ENCODE data around the gene MUC2.

Gene MUC2

DNA sequence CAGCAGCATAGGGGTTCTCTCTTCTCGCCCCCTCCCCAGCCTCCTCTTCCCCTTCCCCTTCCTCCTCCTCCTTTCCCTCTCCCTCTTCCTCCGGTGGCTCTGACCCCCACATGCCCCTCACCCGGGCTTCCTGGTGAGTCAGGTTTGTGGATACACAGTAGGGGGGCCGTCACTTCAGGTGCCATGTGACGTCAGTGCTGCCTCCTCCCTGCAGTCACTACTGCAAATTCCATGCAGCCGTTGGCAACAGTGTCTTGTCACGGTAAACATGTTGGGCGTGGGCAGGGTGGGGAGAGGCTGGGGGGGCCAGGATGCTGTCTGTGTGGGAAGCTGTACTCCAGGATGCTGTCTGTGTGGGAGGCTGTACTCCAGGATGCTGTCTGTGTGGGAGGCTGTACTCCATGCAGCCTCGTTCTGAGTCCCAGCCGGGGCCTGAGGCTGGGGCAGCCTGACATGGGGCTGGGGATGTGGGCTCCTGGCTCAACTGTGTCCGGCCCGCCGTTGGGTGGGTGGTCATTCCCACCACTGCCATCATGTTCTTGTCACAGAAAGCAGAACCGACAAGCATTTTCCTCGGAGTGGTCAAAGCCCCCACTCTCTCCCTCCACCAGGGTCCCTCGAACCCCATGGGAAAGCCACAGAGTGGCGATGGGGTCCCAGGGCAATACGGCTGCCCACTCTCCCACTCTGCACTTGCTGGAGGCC is 2.4 kb upstream of the MUC2 start:
- DNase-seq (ENCODE audit: low read depth in 2 of 2), result no peak

DNA sequence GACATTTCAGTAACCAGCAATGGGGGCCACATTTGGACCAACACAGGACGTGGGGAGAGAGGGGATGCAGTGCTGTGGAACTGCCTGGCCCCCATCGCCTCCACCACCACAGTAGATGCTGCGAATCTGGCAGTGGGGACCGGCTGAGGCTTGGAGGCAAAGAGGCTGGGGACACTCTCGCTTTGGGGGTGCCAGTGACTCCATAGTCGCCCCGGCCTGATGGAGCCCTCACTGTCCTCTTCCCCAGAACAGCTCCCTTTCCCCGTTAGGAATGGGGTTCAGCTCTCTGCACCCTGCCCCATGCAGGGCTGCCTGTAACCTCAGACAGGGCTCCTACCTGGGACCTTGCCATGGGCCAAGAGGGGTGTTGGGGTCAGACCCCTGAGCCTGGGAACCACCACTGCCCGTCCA is 1.8 kb upstream of the MUC2 start:
- DNase-seq (ENCODE audit: low read depth in 2 of 2), result no peak

DNA sequence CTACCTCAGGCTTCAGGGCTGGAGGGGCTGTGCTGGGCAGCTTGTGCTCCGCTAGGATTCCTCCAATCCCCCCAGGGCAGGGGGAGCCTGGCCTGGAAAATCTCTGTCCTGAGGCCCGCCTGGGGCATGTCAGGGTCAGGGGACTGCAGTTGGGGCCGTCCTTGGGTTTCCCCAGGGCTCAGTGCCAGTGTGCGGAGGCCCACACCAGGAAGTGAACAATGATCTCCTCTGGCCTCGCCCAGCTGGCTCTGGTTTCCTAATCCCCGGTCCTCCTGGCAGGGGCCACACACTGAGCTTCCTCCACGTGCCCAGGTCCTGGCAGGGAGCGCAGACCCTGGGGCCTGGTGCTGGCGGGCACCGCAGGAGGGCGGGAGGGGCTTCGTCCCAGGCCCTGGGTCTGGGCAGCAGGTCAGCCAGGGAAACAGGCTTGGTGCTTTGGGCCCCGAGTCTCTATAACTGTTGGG is 1.4 kb upstream of the MUC2 start:
- DNase-seq (ENCODE audit: low read depth in 2 of 2), result no peak

DNA sequence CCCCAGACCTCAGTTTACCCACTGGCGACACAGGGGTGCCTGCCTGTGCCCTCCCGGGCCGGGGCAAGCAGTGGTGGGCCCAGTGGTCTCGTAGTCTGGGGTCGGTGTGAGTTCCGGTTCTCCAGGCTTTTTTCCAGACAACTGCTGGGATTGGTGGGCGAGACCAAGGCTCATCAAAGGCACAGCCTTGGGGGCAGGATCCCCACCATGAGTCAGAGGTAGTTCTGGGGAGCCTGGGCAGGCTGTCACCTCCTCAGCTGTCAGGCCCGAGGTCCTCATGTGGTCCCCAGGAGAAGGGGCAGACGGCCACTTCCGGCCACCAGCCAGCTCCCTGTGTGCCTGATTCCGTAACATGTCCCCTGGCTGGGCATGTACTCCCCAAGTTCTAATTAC is 827 bp upstream of the MUC2 start:
- DNase-seq (ENCODE audit: low read depth in 2 of 2), result no peak

DNA sequence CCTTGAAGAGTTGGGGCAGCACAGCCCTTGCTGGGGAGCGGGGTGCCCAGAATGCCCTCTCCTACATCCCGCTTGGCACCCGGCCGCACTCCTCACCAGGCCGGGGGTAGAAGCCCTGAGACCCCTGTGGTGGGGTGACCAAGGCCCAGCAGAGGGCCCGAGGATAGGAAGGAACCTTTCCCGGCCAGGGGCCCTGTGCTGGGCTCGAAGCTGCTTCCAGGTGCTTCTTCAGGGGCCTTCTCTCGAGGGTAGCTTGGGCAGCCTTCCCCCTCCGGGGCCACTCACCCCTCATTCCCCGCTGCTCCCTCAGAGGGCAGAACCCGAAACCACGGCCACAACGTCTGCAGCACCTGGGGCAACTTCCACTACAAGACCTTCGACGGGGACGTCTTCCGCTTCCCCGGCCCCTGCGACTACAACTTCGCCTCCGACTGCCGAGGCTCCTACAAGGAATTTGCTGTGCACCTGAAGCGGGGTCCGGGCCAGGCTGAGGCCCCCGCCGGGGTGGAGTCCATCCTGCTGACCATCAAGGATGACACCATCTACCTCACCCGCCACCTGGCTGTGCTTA is 752 bp downstream of the MUC2 start:
- no peak for DNase-seq (ENCODE audit: low read depth in 2 of 2)

DNA sequence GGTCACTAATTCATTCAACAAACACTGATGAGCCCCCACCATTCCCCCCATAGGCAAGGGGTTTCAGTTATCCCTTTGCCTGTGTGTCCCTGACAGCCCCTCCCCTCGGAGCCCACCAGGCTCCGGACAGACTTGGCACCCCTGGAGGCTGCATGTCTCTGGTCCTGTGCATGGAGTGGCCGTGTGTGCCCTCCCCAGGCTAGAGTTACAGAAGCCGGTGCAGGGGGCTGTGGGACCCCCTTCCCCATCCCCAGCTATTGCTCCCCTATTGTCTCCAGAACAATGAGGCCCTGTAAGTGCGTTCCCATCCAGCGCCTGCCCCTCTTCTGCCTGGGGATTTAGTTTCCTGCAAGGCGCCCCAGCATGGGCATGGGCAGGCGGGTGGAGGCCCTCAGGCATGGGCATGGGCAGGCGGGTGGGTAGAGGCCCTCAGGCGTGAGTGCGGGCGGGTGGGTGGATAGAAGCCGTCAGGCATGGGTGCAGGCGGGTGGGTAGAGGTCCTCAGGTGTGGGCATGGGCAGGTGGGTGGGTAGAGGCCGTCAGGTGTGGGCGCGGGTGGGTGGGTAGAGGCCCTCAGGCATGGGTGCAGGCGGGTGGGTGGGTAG is 1.5 kb downstream of the MUC2 start:
- no peak for DNase-seq (ENCODE audit: low read depth in 2 of 2)

DNA sequence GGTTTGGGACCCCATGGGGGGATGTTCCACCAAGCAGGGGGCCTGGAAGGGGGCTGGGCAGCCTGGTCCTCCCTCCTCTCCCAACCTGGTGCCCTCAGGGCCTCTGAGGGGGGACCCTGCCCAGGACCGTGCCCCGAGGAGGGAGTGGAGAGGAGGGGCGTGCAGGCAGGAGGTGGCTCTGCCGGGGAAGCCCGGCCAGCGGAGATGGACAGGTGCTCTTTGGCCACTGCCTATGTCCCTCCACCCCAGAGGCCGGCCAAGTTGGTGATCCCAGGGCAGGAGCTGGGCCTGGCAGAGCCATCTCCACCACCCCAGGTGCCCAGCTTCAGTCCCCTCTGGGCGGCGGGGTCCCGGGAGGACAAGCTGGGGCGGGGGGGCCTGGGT is 2.4 kb downstream of the MUC2 start:
- no peak for DNase-seq (ENCODE audit: low read depth in 2 of 2)

DNA sequence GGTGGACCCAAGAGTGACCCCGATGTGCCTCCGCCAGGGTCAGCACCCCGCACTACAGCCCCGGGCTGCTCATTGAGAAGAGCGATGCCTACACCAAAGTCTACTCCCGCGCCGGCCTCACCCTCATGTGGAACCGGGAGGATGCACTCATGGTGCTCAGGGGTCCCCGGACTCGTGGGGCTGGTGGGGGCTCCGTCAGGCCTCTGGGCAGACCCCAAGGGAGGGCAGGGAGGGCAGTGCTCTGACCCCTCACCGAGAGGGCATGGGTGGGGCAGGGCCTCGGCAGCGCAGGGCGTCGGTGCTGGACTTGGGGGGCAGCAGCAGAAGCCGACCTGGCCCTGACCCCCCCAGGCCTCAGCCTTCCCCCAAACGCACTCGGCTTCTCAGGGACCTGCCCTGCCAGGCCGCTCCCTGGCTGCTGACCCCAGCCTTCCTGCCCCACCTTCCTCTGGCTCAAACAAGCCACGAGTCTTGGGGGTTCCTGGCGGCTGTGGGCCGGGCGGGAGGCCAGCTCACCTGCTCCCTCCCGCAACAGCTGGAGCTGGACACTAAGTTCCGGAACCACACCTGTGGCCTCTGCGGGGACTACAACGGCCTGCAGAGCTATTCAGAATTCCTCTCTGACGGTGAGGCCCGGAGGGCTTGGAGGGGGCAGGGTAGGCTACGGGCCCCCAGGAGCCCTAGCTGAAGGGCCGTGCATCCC is 2.9 kb downstream of the MUC2 start:
- DNase-seq (ENCODE audit: low read depth in 2 of 2), result no peak

DNA sequence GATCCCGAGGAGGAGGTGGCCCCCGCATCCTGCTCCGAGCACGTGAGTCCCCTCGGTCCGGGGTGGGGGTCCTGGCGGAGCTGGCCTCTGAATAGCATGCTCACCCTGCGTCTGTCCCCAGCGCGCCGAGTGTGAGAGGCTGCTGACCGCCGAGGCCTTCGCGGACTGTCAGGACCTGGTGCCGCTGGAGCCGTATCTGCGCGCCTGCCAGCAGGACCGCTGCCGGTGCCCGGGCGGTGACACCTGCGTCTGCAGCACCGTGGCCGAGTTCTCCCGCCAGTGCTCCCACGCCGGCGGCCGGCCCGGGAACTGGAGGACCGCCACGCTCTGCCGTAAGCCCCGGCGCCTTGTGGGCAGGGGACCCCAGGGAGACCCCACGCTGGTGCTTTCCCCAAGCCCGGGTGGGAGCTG is 3.5 kb downstream of the MUC2 start:
- no peak for DNase-seq (ENCODE audit: low read depth in 2 of 2)

DNA sequence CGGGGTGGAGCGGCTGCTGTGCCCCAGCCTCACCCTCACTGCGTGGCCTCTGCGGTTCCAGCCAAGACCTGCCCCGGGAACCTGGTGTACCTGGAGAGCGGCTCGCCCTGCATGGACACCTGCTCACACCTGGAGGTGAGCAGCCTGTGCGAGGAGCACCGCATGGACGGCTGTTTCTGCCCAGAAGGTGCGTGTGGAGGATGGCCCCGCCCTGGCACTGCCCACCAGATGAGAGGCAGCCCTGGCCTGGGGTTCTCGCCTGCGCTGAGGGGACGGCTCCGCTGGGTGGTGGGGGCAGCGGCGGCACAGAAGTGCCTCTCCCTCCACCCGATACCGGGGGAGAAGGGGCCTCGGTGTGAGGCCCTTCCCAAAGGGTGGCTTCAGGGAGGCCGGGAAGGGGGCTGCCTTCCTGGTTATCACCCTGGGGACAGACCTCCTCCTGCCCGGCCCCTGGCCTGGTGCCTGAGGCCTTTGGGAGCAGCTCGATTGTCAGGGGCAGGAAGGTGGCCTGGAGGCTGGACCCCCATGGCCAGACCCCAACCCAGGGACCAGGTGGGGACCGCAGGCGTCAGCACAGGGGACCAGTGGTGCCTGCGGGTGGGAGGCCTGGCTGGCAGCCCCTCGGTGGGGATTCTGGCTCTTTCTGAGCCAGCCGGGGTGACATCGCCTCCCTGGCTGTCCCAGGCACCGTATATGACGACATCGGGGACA is 7.1 kb downstream of the MUC2 start:
- no peak for DNase-seq (ENCODE audit: low read depth in 2 of 2)

DNA sequence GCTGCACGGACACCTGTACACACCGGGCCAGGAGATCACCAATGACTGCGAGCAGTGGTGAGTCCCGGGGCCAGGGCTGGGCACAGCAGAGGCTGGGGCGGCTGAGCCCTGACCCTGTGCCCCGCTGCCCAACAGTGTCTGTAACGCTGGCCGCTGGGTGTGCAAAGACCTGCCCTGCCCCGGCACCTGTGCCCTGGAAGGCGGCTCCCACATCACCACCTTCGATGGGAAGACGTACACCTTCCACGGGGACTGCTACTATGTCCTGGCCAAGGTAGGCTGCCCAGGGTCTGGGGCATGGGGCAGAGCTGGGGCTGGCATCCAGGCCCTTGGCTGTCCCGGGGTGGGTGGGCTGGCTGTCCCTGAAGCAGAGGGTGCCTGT is 7.7 kb downstream of the MUC2 start:
- DNase-seq (ENCODE audit: low read depth in 2 of 2), result no peak

DNA sequence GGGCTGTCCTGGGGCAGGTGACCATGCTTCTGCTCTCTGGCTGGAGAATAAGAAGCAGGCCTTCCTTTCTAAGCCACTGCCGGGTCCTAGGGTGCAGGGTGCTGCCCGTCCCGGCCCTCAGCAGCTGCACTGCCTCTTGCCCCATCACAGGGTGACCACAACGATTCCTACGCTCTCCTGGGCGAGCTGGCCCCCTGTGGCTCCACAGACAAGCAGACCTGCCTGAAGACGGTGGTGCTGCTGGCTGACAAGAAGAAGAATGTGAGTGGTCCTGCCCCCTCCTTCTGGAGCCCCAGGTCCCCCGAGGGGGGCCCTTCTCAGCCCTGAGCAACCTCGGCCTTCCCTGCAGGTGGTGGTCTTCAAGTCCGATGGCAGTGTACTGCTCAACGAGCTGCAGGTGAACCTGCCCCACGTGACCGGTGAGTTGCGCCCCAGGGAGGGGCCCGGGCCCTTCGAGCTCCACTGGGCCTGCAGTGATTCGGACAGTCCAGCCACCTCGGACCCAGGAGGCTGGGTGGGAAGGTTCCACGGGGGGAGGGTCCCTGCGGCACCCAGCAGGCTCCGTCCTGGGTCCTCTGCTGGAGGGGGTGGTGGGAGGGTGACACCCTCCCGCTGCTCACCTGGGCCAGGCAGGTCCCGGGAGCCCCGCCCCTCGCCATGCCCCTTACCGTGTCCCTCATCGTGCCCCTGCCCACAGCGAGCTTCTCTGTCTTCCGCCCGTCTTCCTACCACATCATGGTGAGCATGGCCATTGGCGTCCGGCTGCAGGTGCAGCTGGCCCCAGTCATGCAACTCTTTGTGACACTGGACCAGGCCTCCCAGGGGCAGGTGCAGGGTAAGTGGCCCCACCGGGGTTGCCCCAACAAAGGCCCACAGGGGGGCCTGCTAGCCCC is 8.3 kb downstream of the MUC2 start:
- no peak for DNase-seq (ENCODE audit: low read depth in 2 of 2)

DNA sequence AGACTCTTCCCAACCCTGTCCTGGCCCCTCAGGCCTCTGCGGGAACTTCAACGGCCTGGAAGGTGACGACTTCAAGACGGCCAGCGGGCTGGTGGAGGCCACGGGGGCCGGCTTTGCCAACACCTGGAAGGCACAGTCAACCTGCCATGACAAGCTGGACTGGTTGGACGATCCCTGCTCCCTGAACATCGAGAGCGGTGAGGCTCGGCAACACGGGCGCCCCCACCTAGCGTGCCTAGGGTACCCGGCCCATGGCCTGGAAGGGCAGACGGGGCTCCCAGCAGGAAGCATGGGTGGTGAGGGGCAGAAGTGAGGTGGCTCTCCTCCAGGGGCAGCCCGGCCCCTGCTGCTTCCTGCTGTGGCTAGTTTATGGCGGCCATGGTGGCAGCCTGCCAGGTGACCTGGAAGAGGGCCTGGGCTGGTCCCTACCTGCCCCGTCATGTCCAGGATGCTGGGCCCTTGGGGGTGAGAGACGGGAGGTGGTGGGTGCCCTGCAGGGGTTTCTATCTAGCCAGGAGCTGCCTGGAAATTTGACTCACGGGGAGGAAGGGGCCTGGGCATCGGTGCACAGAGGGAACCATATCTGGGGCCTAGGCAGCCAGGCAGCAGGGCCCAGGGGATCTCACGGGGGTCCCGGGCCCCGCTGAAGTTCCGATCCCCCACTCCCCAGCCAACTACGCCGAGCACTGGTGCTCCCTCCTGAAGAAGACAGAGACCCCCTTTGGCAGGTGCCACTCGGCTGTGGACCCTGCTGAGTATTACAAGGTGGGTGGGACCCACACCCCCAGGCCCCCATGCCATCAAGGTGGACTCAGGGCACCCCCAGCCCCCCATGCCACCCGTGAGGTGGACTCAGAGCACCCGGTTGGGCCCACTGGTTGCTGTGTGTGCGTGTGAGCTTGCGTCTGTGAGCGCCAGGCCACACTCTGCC is 9.2 kb downstream of the MUC2 start:
- DNase-seq (ENCODE audit: low read depth in 2 of 2), result no peak

DNA sequence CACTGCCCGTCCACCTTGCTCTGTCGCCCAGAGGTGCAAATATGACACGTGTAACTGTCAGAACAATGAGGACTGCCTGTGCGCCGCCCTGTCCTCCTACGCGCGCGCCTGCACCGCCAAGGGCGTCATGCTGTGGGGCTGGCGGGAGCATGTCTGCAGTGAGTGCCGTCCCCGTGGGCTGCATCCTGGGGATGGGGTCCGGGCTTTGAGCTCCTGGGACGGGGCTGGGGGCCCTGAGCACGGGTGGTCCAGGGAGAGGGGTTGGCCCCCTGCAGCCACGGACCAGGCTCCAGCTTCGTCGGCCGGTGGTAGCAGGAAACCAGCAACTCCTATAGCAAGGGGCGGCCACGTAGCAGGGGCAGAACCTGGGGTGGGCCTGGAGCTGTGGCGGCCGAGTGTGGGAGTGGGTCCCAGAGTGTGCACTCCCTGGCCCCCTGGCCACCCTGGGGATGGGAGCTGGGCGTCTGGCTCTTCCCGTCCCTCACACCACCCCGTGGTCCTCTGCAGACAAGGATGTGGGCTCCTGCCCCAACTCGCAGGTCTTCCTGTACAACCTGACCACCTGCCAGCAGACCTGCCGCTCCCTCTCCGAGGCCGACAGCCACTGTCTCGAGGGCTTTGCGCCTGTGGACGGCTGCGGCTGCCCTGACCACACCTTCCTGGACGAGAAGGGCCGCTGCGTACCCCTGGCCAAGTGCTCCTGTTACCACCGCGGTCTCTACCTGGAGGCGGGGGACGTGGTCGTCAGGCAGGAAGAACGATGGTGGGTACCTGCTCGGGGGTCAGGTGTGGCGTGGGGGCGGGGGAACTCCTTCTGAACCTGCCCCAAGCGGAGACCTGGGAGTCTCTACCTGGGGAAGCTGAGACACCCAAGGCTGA is 10.1 kb downstream of the MUC2 start:
- DNase-seq (ENCODE audit: low read depth in 2 of 2), result no peak

DNA sequence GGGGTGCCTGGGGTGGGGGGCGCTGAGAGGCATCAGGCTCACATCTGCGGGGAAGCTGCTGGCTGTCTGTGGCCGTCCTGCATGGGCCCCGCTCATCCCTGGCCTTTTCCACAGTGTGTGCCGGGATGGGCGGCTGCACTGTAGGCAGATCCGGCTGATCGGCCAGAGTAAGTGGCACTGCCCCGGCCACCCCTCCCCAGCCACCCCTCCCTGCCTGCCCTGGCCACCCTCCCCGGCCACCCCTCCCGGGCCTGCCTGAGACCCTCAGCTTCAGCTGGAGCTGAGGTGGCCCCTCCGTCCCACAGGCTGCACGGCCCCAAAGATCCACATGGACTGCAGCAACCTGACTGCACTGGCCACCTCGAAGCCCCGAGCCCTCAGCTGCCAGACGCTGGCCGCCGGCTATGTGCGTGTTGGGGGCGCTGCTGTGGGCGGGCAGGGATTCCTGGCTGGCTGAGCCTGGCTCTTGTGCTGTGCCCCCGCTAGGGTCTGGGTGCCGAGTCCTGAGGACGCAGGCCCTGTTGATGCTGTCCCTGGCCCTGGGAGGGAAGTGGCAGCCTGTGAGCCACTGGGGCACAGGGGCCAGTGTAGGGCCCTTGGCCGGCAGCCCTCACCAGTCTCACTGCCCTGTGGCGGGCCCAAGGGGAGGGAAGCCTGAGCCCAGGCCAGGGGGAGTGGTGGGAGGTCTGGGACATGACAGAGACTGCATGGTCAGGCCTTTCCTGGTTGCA is 10.9 kb downstream of the MUC2 start:
- no peak for DNase-seq (ENCODE audit: low read depth in 2 of 2)

DNA sequence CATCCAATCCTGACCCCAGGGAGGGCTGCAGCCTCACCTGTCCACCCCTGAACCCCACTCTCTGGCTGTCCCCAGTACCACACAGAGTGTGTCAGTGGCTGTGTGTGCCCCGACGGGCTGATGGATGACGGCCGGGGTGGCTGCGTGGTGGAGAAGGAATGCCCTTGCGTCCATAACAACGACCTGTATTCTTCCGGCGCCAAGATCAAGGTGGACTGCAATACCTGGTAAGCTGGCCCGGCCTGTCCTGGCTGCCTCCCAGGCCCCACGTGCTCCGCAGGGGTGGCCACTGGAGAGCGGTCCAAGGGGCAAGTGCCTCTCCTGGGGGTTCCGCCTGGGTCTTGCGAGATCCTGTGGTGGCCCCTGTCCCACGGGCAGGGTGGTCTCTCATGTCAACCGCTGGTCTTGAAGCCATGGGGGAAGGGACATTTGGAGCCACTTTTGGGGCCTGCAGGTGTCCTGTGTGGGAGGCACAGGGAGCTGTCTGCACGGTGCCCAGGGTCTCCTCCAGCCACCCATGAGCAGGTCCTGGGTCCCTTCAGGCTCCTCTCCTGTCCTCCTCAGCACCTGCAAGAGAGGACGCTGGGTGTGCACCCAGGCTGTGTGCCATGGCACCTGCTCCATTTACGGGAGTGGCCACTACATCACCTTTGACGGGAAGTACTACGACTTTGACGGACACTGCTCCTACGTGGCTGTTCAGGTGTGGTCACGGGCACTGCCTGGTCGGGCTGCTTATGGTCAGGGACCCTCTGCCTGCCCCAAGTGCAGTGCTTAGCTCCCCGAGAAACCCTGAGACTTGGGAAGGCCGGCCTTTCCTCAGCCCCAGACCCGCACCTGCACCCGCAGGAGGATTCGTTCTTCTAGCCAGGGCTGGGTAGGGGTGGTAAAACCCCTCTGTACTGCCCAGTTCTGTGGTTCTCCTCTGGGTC is 11.8 kb downstream of the MUC2 start:
- no peak for DNase-seq (ENCODE audit: low read depth in 2 of 2)

DNA sequence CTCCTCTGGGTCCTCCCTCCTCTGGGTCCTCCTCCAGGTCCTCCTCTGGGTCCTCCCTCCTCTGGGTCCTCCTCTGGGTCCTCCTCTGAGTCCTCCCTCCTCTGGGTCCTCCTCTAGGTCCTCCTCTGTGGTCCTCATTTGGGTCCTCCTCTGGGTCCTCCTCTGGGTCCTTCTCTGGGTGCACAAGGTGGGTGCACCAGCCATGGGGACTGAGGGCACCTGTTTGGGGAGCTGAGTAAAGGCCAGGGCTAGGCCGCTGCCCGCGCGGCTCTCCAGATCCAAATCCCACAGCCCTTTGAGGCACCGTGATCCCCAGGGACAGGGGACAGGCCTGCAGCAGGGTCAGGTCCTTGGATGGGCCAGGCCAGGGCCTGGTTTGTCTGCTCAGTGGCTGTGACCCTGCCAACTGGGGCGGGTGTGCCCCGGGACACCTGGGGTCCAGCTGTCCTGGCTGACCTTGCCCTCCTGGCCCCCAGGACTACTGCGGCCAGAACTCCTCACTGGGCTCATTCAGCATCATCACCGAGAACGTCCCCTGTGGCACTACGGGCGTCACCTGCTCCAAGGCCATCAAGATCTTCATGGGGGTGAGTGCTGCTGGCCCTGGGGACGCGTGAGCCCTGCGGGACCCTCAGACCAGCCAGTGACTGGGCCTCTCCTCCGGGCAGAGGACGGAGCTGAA is 12.7 kb downstream of the MUC2 start:
- DNase-seq (ENCODE audit: low read depth in 2 of 2), result no peak

All from activated CD4-positive, alpha-beta T cell treated with anti-CD3 and anti-CD28 coated beads for 24 hours (primary cell).